Head of caudate nucleus (tissue), 42 donors: ENCODE data around the gene HSPA1L.
"Not testable (repeated sequence)": the region's sequence is repeated elsewhere in the genome, so short reads cannot be mapped to it uniquely, and the experiment has no call there.

Experiments
- DNase-seq, 42 donors: peaks; one replicate each; pipeline versions ENCODE4 v3.0.0 to v3.0.0-alpha.2; 2020 to 2021; ENCODE audit warnings: mixed read lengths in 7 of 42
- intact Hi-C: fragments of 100-400 bp; cut with DNase I; formaldehyde crosslinking; loops from one replicate; pipeline ENCODE4 v1.15.0; 2022

The HSPA1L gene

GRCh38 chr6:31821301-31822035 lies 6.4 kb upstream of the HSPA1L start:
- intact Hi-C loops, result no loop called here
- peak in 41 of 42 donors; percentile 38 to 87 (median 73) for DNase-seq

GRCh38 chr6:31820399-31820798 lies 5.3 kb upstream of the HSPA1L start:
- intact Hi-C loops, DNase-seq: not testable (repeated sequence)

- no peak for DNase-seq
- intact Hi-C loops, result no loop called here
Measured at GRCh38 chr6:31819871-31820299, 4.8 kb upstream of the HSPA1L start.

- intact Hi-C loops, result not testable (repeated sequence)
- DNase-seq, result peak in 6 of 42 donors; percentile 4 to 71 (median 54)
Measured at GRCh38 chr6:31817929-31818511, 2.9 kb upstream of the HSPA1L start.

GRCh38 chr6:31817133-31817928 lies 2.2 kb upstream of the HSPA1L start:
- intact Hi-C loops, result not testable (repeated sequence)

GRCh38 chr6:31814677-31815024 lies 432 bp downstream of the HSPA1L start:
- intact Hi-C loops, result no loop called here
- DNase-seq, result peak in 40 of 42 donors; percentile 79 to 98 (median 94)

More at GRCh38 chr6:31817133-31817928, 2.2 kb upstream of the HSPA1L start:
- peak in 14 of 42 donors; percentile 33 to 79 (median 56) for DNase-seq

GRCh38 chr6:31813465-31813849 lies 1.6 kb downstream of the HSPA1L start:
- no peak for DNase-seq
- intact Hi-C loops, result no loop called here

GRCh38 chr6:31811645-31812044 lies 3.4 kb downstream of the HSPA1L start:
- intact Hi-C loops, result no loop called here
- no peak for DNase-seq

- DNase-seq, intact Hi-C loops: not testable (repeated sequence)
Measured at GRCh38 chr6:31808599-31808998, 6.5 kb downstream of the HSPA1L start.

GRCh38 chr6:31806470-31807272 lies 8.4 kb downstream of the HSPA1L start, which contains the start of gene LSM2:
Gene LSM2 (minus strand): TSS chr6:31806966. CDS start chr6:31806757, 209 bp downstream.
- DNase-seq, result peak; percentile 94 to 99 (median 98)
- intact Hi-C loops, result no loop called here

GRCh38 chr6:31805939-31806469 lies 9.1 kb downstream of the HSPA1L start:
- peak in 1 of 42 donors; percentile 6 for DNase-seq
- intact Hi-C loops, result no loop called here

- intact Hi-C loops, DNase-seq: not testable (repeated sequence)
Measured at GRCh38 chr6:31801031-31801927, 13.8 kb downstream of the HSPA1L start.

GRCh38 chr6:31799781-31800180 lies 15.3 kb downstream of the HSPA1L start:
- DNase-seq, result no peak
- intact Hi-C loops, result loop anchor here (5.0 kb wide), 1 partner anchor 62 kb away; the partner anchor contains the start of gene CLIC1

GRCh38 chr6:31797588-31797987 lies 17.5 kb downstream of the HSPA1L start:
- no peak for DNase-seq
- intact Hi-C loops, result loop anchor here (5.0 kb wide), 1 partner anchor 60 kb away; the partner anchor contains the start of gene CLIC1

- intact Hi-C loops, result loop anchor here (5.0 kb wide), 1 partner anchor 60 kb away; the partner anchor contains the start of gene CLIC1
- DNase-seq, result no peak
Measured at GRCh38 chr6:31796993-31797385, 18.1 kb downstream of the HSPA1L start.

GRCh38 chr6:31795616-31796298 lies 19.3 kb downstream of the HSPA1L start, which contains the start of gene VARS1:
Gene VARS1 (minus strand): TSS chr6:31795752. CDS start chr6:31795217, 535 bp downstream.
- intact Hi-C loops, result loop anchor here (5.0 kb wide), 1 partner anchor 58 kb away; the partner anchor contains the start of gene CLIC1
- DNase-seq, result peak; percentile 66 to 96 (median 89)
